GM19324 (cell line): ENCODE measurements around the gene GPR12.
"Not testable (repeated sequence)": the region's sequence is repeated elsewhere in the genome, so short reads cannot be mapped to it uniquely, and the experiment has no call there.

Source experiments
- ATAC-seq: cut with Tn5 transposase; IDR thresholded peaks from one replicate; pipeline ENCODE4 v1.9.1; 2021; ENCODE audit warnings: mild to moderate bottlenecking, moderate library complexity; ENCODE audit not compliant: unreplicated experiment, low FRiP score

Gene GPR12

DNA sequence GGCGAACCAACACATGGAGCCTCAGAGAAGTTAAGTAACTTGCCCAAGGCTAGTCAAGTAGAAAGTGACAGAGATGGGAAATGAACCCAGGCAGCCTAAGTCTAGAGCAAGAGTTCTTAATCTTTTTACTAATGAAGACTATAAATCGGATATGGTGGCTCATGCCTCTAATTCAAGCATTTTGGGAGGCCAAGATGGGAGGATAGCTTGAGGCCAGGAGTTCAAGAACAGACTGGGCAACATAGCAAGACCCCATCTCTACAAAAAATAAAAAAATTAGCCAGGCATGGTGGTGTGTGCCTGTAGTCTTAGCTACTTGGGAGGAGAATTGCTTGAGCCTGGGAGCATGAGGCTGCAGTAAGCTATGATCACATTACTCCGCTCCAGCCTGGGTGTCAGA lies 10.7 kb downstream of the GPR12 start:
- no peak for ATAC-seq

DNA sequence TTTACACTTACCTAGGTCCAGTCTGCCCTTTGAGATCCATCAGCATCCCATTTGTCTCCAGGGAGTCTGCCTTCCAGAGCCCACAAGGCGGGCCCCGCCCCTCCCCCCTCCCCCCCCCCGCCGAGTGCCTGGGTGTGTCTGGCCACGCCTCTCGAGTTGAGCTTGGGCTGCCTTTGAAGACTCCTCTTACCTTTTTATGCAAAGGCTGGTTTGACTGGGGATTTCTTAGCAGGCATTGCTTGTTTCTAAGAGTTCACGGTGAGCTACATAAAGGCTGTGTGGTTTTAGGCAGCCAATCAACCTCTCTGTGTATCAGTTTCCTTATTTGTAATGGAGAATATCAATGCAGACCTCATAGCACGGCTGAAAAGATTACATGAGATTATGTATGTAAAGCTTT lies 11.3 kb downstream of the GPR12 start:
- ATAC-seq, result no peak

DNA sequence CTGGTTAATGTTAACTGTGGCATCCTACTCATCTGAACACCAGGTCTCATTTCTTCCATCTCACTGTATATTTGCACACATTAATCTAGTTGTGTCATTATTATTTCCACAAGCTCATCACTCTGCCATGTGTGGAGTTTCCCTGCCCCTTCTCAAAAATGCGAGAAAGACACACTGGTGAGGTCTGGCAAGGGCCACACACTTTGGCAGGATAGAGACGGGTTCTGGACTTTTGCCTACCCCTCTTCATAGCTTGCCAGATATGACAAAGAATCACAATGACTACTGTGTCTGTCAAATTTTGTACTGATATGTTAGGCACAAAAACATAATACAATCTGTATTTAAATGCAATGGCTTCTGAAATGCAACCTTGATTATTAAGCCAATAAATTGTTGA lies 12.9 kb downstream of the GPR12 start:
- no peak for ATAC-seq

DNA sequence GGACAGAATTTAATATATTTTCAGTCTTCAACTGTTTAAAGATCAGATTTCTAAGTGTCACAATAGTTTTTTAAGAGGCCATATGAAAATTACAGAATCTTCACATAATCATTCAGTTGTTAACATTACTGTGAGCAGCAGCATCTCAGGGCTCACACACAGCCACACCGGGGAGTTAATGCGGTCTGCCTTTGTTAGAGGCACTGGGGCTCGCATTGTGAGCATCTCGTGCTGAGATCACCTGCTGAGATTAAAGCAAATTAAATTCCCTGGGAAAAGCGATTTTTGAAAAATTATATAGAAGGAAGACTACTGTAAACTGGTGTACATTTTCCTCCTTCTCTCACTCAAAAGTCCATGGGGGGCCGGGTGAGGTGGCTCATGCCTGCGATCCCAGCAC lies 16.6 kb downstream of the GPR12 start:
- ATAC-seq, result no peak

DNA sequence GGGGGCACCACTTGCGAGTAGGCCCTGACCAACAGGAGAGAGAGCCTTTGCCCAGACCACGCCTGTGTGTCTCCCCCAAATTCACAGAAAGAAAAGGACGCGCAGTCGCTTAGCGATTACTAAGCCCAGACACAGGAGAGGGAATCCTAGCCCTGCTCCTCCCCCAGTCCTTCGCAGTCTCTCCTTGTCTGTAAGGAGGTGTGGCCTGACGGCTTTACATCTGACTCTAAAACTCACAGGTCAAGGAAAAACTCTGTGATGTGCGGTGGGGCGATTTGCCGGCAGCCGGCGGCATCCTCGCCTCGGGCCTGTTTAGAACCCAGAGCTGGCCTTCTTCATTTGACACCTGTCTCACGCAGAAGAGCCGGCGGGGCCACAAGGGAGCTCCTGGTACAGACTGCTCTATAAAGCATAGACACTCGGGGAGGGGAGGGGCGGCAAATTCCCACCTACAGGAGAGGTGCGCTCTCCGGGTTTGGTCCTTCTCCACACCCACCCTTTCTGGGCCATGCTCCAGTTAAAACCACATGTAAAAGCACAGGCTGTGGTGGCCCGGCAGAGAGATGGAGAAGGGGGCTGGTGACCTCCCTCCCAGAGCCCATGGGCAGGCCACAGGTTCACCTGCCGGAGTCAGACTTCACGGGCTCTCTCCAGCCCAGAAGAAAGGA lies 17.8 kb downstream of the GPR12 start:
- ATAC-seq, result no peak

DNA sequence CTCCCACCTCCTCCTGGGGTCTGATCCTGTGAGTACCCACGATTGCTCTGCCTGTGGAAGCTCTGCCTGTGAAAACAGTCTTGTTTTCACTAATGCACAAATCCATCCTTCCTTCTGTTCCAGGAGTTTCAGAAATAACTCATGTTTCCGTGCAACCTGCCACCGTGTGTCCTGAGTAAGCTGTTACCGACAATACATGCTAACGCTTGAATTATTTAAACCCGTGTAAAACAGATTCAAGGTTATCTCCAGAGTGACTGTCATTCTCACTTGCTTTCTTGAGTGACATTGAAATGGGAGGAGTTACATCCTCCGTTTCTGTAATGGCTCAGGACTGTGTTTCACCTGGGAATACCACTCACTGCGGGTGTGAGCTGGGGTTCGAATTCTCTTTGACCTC lies 24.9 kb downstream of the GPR12 start:
- no peak for ATAC-seq

DNA sequence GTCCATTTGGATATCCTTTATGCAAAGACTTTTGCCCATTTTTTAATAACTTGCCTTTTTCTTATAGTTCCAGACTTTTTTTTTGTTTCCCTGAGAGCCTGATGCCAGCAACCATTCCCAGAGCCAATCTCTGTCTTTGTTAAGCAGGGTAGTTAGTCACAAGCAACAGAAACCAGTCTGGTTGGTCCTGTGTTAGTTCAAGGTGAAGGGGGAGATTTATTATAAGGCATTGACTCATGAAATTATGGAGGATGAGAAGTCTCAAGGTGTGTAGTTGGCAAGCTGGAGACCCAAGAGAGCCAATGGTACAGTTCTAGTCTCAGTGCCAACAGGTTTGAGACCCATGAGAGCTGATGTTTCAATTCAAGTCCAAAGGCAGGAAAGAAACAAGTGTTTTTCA lies 33.0 kb downstream of the GPR12 start:
- no peak for ATAC-seq

DNA sequence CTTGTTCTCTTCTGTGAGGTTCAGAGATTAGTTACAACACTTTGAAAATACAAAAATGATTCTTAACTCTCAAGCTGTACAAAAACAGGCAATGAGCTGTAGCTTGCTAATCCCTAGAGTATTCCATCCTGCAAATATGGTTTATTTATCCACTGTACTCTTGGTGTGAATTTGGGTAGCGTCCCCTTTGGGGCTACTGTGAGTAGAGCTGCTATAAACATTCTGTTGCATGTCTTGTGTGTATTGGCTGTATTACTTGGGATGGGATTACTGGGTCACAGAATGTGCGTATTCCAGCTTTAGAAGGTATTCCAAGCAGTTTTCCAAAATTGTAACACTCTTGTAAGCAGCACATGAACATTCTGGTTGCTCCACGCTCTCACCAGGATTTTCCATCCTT lies 33.5 kb downstream of the GPR12 start:
- ATAC-seq, result no peak

DNA sequence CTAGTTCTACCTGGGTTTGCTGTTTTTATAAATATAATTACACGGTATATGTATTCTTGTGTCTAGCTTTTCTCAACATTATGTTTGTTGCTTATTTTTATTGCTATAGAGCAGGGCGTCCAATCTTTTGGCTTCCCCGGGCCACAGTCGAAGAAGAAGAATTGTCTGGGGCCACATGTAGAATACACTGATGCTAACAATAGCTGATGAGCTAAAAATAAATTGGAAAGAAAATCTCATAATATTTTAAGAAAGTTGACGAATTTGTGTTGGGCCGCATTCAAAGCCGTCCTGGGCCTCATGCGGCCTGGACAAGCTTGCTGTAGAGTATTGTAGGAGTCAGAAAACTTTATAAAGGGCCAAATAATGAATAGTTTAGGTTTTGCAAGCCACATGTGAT lies 33.9 kb downstream of the GPR12 start:
- no peak for ATAC-seq

DNA sequence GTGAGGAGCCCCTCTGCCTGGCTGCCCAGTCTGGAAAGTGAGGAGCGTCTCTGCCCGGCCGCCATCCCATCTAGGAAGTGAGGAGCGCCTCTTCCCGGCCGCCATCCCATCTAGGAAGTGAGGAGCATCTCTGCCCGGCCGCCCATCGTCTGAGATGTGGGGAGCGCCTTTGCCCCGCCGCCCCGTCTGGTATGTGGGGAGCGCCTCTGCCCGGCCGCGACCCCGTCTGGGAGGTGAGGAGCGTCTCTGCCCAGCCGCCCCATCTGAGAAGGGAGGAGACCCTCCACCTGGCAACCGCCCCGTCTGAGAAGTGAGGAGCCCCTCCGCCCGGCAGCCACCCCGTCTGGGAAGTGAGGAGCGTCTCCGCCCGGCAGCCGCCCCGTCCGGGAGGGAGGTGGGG lies 37.0 kb downstream of the GPR12 start:
- not testable (repeated sequence) for ATAC-seq

DNA sequence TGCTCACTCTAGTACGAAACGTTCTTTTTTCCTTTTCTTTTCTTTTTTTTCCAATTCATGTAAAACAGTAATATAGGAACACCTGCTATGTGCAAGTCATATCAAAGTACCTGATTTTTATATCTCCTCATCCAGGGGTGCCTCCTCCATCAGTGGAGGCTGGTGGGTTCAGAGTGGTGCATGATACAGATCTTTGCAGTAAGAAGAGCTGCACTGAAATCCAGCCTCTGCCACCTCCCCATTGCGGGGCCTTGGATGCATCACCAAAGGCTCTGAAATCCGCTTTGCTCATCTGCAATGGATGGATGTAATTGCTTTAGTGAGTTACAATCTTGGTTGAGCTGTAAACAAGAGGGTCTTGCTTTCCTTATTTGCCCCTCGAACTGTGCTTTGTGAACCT lies 38.3 kb downstream of the GPR12 start:
- no peak for ATAC-seq

DNA sequence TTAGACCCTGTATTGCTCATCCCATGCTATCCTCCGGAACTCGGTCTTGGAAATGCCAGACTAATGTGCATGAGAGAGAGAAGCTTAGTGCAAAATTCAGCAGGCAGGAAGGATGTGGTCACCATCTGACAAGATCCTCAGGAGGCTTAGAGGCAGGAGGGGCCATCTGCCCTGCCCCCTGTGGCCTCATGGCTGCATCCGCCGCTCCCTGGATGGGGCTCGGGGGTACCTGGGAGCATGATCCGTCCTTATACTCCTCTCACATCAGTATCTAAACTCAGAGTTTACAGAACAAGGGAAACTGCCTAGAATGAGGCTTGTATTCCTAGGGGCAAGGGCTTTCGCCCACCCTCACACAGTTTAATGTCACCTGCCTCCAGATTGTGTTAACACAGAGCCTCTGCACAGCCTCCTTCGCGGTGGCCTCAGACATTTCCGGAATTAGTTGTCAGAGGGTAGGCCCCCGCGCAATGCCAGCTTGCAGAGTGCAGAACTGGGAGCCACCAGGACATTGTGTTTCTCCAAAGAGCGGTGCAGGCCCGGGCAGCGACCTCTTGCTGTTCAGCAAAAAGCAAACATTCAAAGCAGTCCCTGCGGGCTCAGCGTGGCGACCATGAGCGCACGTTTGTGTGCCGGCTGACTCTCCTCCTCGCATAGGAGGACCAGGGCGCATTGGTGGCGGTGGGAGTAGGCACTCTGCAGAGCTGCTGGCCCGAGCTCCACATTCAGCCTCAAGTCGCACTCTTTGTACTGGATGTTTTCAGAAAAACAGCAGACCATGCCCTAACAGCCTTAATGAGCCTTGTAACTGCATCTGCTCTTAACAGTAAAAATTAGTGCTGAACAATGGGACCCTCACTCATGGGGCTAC lies 39.1 kb downstream of the GPR12 start:
- no peak for ATAC-seq

DNA sequence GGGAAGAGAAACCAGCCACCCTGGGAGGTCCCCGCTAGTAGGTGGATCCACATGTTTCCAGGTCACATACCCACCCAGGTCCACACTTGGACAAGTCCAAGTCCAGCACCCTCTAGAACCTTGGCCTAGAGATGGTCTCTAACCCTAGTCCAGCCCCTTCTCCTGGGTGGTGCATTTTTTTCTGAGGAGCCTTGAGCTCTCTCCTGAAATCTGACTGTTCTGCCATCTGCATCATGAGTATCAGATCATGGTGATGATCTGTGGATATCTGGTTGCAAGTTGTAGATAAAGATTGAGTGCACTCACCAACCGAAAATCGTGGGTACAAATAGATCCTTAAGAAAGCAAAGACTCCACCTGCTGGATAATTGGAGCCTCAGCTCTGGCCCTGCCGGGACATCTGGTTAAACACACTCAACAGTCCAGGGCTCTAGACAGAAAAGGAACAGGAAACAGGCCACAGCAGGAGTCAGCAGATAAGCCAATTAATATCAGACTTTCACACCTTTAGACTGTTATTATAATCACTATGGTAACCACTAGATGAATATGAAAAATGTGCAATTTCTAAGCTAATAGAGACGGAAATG lies 41.1 kb downstream of the GPR12 start:
- ATAC-seq, result no peak

DNA sequence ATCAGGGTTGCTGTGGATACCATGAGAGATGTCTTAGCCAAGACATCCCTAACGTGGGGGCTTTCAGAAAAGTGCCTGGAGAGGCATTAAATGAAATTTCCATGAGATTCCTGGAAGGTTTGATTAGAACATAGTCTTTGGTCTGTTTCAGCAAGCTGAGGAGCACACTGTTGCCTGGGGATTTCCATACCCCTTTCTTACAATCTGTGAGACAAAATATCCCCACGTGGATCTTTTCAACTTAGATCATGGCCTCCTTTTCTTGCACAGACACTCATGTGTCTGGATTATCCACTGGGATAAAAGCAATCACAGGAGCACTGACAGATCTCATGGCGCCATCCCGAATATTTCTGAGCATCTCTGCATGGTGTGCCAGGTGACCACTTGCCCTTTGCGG lies 41.7 kb downstream of the GPR12 start:
- no peak for ATAC-seq

DNA sequence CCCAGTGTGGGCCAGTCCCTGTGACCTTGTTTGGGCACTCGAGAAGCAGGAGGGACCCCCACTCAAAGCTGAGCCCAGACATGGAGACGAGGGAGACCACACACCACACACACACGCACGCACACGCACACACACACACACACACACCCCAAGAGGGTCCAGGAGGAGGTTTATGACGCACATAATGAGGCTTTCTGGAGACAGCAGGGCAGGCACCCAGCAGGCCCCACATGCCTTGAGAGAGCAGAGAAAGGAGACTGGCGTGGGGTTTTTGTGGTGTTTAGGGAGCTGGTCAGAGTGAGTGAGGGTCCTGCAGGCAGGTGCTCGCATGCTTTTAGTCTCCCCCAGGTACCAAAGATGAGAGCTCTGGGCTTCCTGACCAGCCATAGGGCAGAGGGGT lies 42.4 kb downstream of the GPR12 start:
- ATAC-seq, result no peak

DNA sequence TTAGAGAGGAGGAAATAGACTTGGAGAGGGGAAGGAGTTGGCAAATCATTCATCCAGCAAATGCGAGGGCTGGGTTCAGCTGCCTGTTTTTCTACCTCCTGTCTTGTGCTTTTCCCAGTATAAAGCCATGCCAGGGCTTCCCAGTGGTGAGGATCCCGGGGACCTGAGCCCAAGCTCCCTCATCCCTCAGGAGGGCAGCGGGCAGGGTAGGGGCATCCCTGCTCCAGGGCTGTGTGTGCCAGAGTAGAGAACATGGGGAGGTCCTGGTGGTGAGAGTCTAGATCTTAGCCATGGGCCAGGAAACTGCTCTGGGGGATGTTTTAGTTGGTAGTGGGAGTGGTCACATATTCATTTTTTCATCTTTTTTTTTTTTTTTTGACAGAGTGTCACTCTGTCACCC lies 43.6 kb downstream of the GPR12 start:
- no peak for ATAC-seq

DNA sequence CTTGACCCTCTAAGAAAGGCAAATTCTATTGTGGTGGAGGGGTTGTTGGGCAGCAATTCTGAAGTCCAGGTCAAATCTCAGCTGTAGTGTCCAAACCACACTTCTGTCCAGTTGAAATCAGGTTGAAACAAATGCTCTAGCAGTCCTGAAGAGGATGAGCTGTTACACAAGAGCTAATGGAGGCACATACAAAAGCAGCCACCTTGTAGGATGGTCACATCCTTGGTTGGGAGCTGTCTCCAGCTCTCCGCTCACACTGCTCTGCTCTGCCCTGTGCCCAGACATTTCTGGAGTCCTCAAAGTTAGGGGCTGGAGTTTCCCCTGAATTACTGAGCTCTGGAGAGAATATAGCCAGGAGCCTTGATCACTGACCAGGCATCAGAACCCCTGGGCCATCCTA lies 47.2 kb downstream of the GPR12 start:
- ATAC-seq, result no peak

DNA sequence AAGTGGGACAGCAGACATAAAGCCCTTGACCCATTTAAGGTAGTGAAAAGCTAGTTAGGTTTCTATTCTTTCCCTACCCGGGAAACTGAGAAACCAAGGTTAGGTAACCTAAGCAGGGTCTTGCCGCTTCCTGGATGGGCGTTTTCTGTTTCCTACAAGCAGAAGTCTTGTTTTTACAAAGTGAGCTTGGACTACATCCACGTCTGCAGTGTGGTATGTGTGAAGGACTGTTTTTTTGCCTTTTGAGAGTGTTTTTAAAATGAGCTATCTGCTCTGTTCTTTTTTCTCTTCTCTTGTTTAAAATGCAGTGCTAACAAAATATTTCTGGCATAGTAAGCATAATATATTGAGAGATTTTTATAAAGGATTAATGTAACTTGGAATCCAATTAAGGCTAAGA lies 49.4 kb downstream of the GPR12 start:
- ATAC-seq, result no peak

DNA sequence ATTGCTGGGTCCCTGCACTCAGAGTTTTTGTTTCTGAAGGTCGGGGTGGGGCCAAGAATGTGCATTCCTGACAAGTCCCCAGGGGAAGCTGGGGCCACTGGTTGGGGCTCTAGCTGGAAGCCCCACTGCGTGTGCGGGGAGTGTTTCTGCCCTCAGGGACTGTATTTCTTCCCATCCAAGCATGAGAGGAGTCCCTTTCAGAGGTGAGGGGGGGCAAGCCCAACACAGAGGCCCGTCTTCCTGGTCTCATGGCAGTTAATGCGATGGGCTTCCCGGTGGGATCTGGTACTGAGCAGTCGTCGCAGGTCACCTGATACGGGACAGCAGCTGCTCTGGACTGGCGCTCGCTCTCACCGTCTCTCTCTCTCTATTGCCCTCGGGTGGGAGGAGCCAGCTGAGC lies 50.4 kb downstream of the GPR12 start:
- no peak for ATAC-seq

DNA sequence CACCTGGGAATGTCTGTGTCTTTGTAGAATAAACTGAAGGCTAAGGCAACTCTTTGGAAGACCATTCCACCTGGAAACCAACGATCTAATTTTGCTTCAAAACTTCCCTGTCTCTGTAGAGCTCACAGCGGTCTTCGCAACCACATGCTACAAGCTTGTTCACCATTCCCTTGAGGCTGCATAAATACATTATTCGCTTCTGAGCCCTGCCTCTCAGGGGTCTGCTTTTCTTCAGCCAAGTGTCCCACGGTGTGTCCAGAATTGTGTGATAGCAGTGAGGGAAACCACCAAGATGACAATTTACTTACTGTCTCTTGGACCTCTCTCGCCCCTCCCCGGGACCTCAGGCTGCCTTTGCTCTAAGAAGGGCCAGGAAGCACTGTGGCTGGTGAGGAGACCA lies 51.1 kb downstream of the GPR12 start:
- ATAC-seq, result no peak

DNA sequence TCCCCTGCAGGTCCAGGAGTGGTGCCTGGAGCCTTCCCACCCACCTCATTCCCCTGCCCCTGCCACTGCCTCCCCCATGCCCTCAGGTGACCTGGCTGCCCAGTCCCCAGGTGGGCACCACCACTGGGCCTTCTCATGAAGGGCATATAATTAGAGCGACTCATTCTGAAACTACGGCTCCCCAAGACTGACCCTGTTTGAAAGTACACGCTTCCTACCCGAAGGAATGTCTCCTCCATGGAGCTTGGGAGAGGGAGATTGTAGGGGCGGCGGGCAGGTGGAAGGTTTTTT lies 52.6 kb downstream of the GPR12 start:
- no peak for ATAC-seq
